ENCODE data around the gene KCTD1. TPM values are rescaled to one million over a fixed set of nuclear protein-coding genes. Genes with fewer than 3 reads are reported as not detected.

KCTD1 gene
- total and polyA plus RNA-seq, 2 of the 8 experiments (the other 6 are each of a cell fraction or from before 2014, with no cell fraction given) = 7.7 to 14.0 TPM

DNA sequence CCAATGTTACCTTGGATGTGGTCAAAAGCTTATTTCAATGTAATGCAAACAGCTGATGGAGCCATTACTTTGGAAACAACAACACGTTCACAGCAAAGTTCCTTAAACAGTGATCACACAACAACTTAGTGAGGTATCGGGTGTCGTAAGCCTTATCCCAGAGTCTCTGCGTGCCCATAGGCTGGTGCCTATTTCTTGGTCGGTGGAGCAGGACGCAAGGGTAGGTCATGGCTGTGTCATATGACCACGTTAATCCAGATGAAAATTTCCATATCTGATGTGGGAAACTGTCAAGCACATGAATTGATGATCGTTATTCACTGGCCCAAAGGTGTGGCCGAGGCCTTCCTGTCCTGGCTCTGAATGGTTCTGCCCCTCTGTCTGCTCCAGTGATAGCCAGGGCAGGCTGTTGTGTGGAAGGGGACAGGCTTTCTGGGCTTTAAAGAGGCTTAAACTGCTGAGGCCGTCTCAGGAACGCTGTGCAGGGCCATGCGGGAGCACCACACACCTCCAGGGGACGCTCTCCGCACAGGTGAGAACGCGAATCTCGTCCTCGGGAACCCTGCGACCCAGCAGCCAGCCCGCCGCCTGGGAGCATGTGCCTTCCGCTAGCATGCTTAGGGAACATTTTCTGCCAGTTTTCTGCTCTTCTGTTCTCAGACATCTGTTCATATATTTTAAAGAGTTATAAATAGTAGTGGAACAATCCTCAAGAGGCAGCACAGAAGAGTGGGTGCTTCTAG, 90.6 kb downstream of the KCTD1 start (continued):
- TF ChIP-seq TEAD4 (IDR thresholded peaks at IDR 0.05; ENCODE audit: low read depth, low read length) (peak; percentile 58), RAD21 (IDR thresholded peaks at IDR 0.05 in 1 of 2, conservative IDR thresholded peaks at IDR 0.05 in 1 of 2; ENCODE audit: low read depth in 2 of 2, low read length in 2 of 2) (peak; percentile 98 to 99), BRCA1 (IDR thresholded peaks at IDR 0.05; ENCODE audit: low read depth, low read length) (peak; percentile 71), NRF1 (IDR thresholded peaks at IDR 0.05; ENCODE audit: low read depth, low read length) (no peak)
- TF ChIP-seq, protein P1, sequence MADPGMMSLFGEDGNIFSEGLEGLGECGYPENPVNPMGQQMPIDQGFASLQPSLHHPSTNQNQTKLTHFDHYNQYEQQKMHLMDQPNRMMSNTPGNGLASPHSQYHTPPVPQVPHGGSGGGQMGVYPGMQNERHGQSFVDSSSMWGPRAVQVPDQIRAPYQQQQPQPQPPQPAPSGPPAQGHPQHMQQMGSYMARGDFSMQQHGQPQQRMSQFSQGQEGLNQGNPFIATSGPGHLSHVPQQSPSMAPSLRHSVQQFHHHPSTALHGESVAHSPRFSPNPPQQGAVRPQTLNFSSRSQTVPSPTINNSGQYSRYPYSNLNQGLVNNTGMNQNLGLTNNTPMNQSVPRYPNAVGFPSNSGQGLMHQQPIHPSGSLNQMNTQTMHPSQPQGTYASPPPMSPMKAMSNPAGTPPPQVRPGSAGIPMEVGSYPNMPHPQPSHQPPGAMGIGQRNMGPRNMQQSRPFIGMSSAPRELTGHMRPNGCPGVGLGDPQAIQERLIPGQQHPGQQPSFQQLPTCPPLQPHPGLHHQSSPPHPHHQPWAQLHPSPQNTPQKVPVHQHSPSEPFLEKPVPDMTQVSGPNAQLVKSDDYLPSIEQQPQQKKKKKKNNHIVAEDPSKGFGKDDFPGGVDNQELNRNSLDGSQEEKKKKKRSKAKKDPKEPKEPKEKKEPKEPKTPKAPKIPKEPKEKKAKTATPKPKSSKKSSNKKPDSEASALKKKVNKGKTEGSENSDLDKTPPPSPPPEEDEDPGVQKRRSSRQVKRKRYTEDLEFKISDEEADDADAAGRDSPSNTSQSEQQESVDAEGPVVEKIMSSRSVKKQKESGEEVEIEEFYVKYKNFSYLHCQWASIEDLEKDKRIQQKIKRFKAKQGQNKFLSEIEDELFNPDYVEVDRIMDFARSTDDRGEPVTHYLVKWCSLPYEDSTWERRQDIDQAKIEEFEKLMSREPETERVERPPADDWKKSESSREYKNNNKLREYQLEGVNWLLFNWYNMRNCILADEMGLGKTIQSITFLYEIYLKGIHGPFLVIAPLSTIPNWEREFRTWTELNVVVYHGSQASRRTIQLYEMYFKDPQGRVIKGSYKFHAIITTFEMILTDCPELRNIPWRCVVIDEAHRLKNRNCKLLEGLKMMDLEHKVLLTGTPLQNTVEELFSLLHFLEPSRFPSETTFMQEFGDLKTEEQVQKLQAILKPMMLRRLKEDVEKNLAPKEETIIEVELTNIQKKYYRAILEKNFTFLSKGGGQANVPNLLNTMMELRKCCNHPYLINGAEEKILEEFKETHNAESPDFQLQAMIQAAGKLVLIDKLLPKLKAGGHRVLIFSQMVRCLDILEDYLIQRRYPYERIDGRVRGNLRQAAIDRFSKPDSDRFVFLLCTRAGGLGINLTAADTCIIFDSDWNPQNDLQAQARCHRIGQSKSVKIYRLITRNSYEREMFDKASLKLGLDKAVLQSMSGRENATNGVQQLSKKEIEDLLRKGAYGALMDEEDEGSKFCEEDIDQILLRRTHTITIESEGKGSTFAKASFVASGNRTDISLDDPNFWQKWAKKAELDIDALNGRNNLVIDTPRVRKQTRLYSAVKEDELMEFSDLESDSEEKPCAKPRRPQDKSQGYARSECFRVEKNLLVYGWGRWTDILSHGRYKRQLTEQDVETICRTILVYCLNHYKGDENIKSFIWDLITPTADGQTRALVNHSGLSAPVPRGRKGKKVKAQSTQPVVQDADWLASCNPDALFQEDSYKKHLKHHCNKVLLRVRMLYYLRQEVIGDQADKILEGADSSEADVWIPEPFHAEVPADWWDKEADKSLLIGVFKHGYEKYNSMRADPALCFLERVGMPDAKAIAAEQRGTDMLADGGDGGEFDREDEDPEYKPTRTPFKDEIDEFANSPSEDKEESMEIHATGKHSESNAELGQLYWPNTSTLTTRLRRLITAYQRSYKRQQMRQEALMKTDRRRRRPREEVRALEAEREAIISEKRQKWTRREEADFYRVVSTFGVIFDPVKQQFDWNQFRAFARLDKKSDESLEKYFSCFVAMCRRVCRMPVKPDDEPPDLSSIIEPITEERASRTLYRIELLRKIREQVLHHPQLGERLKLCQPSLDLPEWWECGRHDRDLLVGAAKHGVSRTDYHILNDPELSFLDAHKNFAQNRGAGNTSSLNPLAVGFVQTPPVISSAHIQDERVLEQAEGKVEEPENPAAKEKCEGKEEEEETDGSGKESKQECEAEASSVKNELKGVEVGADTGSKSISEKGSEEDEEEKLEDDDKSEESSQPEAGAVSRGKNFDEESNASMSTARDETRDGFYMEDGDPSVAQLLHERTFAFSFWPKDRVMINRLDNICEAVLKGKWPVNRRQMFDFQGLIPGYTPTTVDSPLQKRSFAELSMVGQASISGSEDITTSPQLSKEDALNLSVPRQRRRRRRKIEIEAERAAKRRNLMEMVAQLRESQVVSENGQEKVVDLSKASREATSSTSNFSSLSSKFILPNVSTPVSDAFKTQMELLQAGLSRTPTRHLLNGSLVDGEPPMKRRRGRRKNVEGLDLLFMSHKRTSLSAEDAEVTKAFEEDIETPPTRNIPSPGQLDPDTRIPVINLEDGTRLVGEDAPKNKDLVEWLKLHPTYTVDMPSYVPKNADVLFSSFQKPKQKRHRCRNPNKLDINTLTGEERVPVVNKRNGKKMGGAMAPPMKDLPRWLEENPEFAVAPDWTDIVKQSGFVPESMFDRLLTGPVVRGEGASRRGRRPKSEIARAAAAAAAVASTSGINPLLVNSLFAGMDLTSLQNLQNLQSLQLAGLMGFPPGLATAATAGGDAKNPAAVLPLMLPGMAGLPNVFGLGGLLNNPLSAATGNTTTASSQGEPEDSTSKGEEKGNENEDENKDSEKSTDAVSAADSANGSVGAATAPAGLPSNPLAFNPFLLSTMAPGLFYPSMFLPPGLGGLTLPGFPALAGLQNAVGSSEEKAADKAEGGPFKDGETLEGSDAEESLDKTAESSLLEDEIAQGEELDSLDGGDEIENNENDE (IDR thresholded peaks at IDR 0.05; ENCODE audit: insufficient replicate concordance, low read length) = no peak

Data from H1 (cell line).